ENCODE results near the gene SSC5D.

Gene SSC5D

DNA sequence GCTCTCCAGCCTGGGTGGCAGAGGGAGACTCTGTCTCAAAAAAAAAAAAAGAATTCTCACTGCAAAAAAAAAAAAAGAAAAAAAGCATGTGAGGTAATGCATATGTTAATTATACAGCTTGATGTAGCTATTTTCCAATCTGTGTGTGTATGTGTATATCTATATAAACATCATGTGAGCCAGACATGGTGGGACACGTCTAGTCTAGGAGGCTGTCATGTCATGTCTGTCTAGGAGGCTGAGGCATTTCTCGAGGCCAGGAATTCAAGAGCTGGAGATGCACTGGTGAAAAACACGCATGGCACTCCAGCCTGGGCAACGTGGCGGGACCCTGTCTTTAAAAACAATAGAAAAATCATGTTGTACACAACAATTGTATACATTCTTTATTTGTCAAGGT is 64.0 kb downstream of the SSC5D start:
- DNase-seq (ENCODE audit: insufficient read length, low spot score) = no peak
- no peak for FAIRE-seq

DNA sequence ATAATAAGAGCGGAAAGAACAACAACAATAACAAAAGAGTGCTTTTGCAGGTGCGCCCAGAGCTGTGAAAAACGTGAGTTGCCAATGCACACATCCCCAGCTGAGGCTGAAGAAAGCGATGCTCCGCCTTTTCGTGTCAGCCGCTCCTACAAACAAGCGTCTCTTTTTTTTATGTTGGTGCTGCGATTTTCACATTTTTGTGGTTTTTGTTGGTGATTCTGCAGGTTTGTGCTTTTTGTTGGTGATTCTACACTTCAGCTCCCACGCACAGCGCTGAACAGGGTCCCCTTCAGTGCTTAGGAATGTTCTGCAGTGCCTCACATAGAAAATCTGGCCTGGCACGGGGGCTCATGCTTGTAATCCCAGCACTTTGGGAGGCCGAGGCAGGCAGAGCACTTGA is 64.4 kb downstream of the SSC5D start:
- no peak for FAIRE-seq
- DNase-seq (ENCODE audit: insufficient read length, low spot score) = peak; percentile 53

DNA sequence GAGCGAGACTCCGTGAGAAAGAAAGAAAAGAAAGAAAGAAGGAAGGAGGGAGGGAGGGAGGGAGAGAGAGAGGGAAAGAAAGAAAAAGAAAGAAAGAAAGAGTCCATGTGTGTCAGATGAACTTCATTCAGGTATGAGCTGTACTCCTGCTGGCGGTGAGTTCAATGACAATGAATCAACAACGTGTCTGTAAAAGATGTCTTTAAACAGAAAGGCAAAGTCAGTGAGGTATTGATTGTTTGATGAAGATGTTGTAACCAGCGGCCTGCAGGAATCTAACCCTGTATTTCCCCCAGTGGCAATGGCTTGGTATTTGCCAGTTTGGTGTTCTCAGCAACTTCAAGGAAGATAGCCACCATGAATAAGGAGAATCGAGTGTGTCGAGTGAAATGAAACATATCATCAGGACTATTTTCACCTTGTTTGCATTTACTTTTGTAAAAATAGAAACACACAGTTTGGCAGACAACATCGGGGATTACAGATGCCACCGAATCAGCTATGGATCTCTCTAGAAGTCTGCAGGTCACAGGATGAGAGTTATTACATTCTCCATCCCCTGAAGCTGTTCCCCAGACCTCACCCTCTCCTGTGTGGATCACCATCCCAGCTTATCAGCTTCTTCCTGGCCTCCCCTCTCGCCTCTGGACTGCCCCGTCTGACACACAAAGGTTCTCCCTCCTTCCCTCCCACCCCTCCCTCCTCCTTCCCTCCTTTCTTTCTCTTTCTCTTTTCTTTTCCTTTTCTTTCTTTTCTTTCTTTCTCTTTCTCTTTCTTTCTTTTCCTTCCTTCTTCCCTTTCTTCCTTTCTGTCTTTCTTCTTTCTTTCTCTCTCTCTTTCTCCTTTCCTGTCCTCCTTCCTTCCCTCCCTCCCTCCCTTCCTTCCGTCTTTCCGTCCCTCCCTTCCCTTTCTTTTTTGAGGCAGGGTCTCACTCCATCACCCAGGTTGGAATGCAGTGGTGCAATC is 65.3 kb downstream of the SSC5D start:
- DNase-seq (ENCODE audit: insufficient read length, low spot score) (no peak), FAIRE-seq (no peak)

DNA sequence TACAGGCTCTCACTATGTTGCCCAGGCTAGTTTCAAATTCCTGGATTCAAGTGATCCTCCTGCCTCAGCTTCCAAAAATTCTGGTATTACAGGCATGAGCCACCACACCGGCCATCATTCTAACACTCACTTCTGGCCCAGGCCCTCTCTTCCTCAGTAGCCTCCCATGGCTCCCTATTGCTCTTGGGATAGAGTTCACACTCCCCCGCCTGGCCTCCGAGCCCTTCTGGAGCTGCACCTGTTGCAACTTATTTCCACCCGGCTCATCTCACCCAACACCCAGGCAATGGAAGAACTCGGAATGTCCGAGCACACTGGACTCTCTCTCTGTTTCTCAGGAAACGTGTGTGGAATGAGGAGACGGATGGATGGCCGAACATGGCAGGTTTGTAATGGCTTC is 66.1 kb downstream of the SSC5D start:
- no peak for FAIRE-seq
- DNase-seq (ENCODE audit: insufficient read length, low spot score) = no peak

DNA sequence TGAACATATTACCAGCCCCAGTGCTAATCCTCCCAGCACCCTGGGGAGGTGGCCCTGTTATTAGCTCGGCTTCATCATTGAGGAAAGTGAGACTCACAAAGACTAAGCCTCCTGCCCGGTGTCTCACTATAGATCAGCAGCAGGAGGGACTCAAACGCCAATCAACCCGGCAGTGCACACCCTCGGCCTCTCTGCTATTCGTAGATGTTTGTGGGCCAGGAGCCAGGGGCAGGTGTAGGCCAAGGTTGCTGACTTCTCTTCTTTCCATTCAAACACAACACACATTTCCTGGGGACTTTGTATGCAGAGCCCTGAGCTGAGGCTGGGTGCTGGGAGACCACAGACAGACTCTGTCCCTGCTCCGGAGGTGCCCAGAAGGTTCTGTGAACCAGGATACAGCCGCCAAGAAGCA is 66.5 kb downstream of the SSC5D start:
- no peak for FAIRE-seq

DNA sequence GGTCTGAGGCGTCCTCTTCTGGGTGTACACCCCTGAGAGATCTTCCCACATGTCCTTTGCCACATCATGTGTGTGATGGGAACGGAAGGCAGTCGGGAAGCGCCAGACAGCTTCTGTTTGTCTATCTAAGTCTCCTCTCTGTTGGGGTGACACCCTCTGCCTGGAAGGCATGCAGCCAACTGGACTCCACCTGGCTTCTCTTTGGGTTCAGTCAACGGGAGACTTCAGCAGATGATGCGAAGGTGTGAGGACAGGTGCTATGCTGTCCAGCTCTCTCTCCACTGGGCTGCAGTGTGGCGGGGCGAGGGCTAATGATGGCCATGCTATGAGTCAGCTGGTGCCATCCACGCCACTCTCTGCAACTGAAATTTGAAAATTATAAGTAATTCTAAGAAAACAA is 71.4 kb downstream of the SSC5D start:
- FAIRE-seq = no peak
- no peak for DNase-seq (ENCODE audit: insufficient read length, low spot score)

More for the DNA sequence above, 66.5 kb downstream of the SSC5D start:
- no peak for DNase-seq (ENCODE audit: insufficient read length, low spot score)

DNA sequence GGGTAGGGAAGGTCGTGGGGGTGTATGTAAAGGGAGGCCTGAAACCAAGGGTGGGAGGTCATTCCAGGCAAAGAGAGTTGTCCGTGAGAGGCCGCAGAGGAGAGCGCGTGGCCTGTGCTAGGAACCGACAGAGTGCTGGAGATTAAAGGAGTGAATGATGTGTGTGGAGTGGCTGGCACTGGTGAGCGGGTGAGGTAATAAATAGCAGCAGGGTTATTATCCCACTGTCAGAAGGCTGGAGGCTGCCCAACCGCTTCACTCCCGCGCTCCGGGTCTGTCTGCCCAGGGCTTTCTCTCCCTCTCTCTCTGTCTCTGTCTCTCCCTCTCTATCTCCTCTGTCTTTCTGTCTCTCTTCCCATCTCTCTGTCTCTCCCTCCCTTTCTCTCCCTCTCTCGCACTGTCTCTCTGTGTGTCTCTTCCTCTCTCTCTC is 75.0 kb downstream of the SSC5D start:
- no peak for DNase-seq (ENCODE audit: insufficient read length, low spot score)

DNA sequence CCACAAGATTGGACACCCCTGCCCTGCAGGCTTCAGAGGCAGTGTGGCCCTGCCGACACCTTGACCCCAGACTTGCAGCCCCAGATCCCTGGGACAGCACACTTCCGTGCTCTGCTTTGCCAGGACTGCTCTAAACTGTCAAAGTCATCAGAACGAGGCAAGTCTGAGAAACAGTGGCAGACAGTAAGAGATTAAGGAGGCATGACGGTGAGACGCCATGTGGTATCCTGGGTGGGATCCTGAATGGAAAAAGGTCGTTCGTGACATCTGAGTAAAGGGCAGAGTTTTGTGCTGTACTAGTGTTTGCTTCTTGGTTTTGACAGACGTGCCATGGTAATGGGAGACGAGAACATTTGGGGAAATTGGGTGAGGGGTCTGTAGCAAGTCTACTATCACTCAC is 78.6 kb downstream of the SSC5D start:
- FAIRE-seq = peak; percentile 48
- no peak for DNase-seq (ENCODE audit: insufficient read length, low spot score)

More for the DNA sequence above, 75.0 kb downstream of the SSC5D start:
- no peak for FAIRE-seq

DNA sequence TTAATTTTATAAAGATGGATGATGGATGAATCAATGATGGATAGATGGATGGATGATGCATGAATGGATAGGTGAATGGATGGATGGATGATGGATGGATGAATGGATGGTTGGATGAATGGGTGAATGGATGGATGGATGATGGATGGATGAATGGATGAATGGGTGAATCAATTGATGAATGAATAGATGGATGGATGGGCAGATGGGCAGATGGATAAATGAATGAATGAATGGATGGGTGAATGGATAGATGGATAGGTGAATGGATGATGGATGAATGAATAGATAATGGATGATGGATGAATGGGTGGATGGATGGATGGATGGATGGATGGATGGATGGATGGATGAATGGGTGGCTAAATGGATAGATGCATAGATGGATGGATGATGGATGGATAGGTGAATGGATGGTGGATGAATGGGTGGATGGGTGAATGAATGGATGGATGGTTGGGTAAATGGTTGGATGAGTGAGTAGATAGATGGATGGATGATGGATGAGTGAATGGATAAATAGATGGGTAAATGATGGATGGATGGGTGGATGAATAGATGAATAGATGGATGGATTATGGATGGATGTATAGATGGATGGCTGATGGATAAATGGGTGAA is 79.6 kb downstream of the SSC5D start:
- FAIRE-seq (peak; percentile 33), DNase-seq (ENCODE audit: insufficient read length, low spot score) (no peak)

Measured in HTR-8/SVneo (cell line).